GM19395 (cell line): ENCODE measurements around the gene RNASEH2B.

ENCODE experiments used
- ATAC-seq: cut with Tn5 transposase; IDR thresholded peaks from one replicate; pipeline ENCODE4 v1.9.1; 2021; ENCODE audit warnings: mild to moderate bottlenecking, moderate library complexity; ENCODE audit not compliant: unreplicated experiment

Gene RNASEH2B, protein sequence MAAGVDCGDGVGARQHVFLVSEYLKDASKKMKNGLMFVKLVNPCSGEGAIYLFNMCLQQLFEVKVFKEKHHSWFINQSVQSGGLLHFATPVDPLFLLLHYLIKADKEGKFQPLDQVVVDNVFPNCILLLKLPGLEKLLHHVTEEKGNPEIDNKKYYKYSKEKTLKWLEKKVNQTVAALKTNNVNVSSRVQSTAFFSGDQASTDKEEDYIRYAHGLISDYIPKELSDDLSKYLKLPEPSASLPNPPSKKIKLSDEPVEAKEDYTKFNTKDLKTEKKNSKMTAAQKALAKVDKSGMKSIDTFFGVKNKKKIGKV

DNA sequence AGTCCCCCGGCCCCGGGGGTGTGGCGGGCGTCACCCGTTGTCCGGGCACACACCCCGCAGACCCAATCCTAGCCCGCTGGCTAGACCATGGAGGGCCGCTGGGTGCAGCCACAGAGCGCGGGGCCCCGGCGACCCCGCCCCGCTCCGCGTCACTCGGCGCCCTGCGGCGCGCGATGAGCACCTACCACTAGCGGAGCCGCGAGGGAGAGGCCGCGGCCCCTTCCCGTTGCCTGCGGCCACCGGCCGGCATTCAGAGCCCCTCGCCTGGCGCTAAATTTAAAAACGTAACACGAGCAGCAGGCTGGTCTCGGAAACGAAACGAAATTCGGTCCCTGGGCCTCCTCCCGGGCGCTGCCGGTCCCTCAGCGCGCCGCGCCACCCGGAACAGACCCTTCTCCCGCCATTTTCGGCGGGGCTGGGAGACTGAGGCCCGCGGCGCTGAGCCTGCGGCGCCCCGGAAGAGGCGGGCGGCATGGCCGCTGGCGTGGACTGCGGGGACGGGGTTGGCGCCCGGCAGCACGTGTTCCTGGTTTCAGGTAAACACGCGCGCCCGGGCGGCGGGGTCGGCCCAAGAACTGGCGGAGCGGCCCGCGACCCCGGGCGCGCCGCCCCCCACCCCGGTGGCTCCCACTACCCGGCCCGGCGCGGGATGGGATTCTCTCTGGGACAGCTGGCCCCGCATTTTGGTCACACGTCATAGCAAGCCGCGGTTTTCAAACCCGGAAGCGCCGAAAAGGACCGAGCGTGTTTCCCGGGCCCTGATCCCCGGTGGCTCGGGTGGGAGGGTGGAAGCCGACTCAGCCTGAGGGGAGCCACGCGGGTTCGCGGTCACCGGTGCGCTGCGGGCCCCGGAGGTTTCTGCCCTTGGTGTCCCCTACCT lies at the start of gene RNASEH2B:
Gene RNASEH2B (plus strand): TSS at position 187 of the 880 bp plus-strand sequence. CDS start 286 bp downstream, at position 473.
- peak; percentile 71 for ATAC-seq

DNA sequence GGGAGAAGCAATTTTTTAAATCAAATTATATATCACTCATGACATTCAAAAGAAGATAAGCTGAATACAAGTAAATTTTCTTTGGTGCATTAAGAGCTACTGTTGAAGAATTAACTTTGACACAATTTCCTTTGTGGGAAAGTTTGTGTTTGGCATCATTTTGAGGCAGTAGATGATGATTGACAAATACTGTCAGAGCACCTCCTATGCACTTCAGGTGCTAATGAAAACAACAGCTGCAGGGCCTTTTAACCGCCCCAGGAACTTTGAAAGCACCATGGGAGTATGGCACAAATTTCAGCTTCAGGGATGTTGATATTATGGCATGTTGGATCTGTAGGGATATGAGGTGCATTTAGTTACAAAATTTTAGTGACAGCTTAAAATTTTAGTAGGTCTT lies 45.1 kb upstream of the RNASEH2B start:
- no peak for ATAC-seq

DNA sequence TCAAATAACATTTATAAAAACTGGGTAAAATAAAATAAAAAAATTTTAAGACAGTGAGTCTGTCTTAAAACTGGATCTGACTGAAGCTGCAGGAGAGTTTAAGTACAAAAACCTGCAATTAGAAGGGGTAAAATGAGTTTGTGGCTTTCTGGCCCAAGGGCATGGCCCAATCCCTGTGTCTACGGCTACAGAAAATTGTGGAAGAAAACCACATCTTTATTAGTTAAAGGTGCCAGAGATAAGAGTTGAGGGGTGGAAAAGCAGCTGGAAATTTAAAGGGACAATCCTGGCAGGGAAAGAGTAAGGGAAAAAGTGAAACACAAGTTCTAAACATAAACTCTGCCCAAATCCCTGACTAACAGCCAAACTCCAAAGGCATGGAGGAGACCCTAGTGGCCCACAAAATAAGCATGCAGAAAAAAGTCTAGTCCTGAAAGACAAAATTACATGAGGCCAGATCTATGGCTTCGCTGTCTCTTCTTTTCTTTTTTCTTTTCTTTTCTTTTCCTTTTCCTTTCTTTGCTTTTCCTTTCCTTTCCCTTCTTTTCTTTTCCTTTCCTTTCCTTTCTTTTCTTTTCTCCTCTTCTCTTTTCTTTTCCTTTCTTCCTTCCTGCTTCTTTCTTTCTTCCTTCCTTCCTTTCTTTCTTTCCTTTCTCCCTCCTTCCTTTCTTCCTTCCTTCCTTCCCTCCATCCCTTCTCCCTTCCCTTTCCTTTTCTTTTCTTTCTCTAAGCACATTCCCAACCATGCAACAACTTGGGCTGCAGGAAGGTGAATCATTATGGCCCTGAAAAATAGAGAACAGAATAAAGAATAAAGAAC lies 42.6 kb upstream of the RNASEH2B start:
- no peak for ATAC-seq

DNA sequence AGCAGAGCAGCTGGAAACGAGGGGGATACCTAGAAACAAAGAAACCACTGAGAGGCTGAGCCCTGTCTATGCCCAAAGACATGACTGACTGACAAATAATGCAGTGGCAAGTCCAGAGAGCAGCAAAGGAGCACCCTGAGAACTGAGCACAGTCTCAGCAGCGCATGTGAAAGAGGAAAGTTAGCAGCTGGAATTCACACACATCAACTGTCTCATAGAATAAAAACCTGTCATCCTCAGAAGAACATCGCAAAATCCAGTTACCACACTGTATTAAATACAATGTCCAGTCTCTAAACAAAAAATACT lies 42.0 kb upstream of the RNASEH2B start:
- ATAC-seq = no peak

GRCh38 chr13:50871405-50871804 lies 38.2 kb upstream of the RNASEH2B start:
- ATAC-seq = no peak

DNA sequence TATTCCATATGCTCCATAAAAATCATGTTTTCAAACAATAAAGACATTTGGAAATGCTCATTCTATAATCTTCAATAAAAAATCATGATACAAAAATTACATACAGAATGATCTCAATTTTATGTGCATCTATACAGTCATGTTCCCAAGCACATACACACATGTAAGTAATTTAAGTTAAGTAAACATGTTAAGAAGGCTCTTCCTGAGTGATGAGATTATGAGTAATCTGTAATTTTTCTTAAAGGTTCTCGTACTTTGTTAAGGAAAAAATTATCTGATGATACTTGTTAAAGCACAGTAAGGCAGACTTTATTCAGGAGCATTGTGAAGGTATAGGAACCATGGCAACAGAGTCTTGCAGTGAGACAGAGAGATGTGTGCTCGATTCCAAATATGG lies 36.1 kb upstream of the RNASEH2B start:
- no peak for ATAC-seq

GRCh38 chr13:50873991-50874390 lies 35.6 kb upstream of the RNASEH2B start:
- no peak for ATAC-seq

DNA sequence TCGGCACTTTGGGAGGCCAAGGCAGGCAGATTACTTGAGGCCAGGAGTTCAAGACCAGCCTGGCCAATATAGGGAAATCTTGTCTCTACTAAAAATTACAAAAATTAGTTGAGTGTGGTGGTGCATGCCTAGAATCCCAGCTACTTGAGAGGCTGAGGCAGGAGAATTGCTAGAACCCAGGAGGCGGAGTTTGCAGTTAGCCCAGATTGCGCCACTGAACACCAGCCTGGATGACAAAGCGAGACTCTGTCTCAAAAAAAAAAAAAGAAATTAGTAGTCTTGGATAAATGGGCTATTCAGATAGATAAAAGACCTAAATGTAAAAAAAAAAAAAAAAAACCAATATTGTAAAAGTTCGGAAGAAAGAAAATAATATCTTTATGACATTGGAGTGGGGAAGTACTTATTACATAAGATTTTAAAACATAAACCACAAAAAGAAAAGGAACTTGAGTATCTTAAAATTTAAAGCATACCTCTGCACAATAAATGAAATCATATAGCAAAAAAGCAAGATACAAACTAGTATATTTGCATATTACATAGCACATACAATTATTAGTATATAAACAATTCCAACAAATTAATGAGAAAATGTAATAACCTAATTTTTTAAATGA lies 26.7 kb upstream of the RNASEH2B start:
- ATAC-seq = no peak

DNA sequence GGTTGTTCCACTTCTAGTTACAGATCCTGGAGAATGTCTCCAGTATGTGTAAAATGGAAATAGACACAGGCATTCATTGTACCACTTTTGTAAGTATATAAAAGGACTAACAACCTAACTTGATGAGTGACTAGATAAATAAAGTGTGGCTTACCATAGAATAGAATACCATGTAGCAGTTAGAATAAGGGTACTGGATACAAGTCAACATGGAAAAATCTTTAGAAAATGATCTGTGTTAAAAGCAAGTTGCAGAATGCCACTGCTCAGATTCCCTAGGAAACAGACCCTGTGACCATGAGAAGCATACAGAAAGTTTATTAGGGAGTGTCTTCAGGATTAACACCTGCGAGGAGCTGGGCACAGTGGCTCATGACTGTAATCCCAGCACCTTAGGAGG lies 25.9 kb upstream of the RNASEH2B start:
- no peak for ATAC-seq

DNA sequence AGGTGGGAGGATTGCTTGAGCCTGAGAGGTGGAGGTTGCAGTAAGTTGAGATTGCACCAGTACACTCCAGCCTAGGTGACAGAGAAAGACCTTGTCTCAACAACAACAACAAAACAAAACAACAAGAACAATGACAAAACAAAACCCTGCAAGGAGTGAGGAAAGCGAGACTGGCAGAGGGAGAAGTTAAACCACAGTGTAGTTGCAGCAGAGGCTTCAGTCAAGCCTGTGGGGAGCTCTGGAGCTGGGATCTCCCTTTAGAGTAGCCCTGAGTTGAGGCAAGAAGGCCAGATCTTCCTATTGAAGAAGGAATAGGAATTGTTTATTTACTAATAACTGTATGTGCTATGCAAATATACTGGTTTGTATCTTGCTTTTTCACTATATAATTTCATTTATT lies 25.3 kb upstream of the RNASEH2B start:
- ATAC-seq = no peak

DNA sequence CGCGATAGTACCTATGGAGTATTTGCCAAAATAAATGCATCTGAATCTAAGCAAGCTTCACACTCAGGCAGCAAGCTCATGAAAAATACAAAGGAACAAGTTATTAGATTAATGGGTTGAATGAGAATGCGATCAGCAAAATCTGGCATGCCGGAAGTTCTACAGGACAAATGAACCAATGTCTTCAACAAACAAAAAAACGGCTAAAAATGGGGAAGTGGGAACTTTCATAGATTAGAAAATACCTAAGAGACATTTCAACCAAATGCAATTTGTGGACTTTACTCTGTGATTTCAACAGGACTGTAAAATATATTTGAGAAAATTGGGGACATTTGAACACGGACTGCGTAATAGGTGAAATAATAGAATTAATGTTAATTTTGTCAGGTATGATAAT lies 22.4 kb upstream of the RNASEH2B start:
- ATAC-seq = no peak

- ATAC-seq = no peak
These were observed 21.2 kb upstream of the RNASEH2B start for GRCh38 chr13:50888362-50888761.

DNA sequence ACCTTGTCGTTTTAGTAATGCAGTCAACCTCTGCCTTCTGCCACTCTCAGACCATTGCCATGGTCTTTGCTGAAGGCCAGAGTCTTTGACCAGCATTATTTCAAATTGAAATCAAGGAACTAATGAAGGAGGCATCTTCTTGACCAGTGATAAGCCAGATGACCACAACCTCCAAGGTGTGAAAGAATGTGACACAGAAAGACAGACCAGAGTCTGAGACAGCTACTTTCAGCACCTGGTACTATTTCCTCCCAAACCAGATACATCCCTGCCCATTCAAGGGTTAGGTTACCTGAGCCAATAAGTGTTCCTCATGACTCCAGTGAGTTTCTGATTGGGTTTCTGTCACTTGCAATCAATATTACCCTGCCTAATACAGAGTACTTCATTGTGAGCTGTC lies 20.3 kb upstream of the RNASEH2B start:
- no peak for ATAC-seq

DNA sequence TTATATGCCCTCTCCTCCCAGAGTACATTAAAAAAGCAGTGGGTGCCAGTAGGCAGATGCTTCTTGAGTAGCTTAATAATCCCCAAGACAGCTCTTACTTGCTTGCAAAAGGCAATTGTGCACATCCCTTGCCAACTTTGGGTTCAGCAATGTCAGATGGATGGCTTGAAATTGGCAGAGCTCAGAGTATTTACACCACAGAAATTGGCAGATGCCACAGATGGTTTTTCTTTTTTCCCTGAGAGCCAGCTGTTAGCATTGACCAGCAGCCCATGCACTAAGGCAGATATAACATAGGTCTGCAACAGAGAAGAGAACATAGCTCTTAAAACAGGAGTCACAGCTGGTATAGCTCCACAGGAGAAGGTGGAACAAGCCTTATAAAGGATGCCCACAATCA lies 18.4 kb upstream of the RNASEH2B start:
- ATAC-seq = no peak

GRCh38 chr13:50892210-50892944 lies 17.2 kb upstream of the RNASEH2B start:
- no peak for ATAC-seq

- ATAC-seq = peak; percentile 87
These were observed 16.3 kb upstream of the RNASEH2B start for GRCh38 chr13:50893211-50893852.

GRCh38 chr13:50894012-50894411 lies 15.6 kb upstream of the RNASEH2B start:
- ATAC-seq = no peak

- ATAC-seq = no peak
These were observed 15.1 kb upstream of the RNASEH2B start for GRCh38 chr13:50894504-50894903.

DNA sequence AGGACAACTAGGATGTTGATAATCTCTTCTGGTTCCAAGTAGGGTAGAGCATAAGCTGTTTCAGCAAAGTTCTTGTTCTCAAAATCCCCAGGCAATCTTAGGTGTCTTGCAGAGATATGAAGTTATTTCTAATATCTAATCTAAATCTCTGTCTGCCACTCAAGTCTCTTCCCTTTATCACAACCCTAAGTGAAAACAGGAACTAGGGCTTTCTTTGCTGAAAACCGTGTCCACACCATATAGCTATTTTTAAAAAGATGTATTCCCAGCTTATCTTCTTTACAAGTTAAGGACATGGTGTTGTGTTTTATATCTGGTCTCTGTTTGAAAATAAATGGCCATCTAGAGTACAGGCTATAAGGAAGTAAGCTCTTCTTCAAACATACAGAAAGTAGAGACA lies 11.3 kb upstream of the RNASEH2B start:
- no peak for ATAC-seq

DNA sequence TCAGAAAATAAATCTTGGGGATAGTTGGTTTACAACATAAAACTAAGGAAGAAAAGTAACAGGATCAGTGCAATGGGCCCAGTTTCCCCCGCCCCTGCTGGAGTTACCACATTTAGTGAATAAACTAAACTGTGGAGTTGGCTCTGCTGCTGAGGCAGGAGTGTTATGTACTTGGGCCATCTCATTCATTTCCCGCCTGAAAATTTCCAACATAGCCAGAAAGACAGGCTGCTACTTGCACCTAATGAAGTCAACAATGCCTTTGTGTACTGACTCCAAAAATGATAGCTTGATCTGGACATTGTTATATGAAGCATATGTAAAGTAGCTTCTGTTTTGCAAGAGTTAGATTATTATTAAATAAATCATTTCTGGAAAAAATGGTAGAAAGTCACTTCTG lies 7.9 kb upstream of the RNASEH2B start:
- ATAC-seq = no peak
